Hindlimb muscle (tissue), 1 donor: ENCODE data around the gene AHRR. TPM values are rescaled to one million over a fixed set of nuclear protein-coding genes. Genes with fewer than 3 reads are reported as not detected.
A peak's percentile ranks its signal among the peaks of the same experiment; 100 is the strongest.
"Not testable (repeated sequence)": the region's sequence is repeated elsewhere in the genome, so short reads cannot be mapped to it uniquely, and the experiment has no call there.

Source experiments
- DNase-seq: peaks from one replicate; pipeline ENCODE4 v3.0.0-alpha.2; 2013
- polyA plus RNA-seq: library from polyadenylated mRNA; unstranded; fragments of 120-200 nt; gene quantifications from one replicate; pipeline ENCODE4 v1.2.1, GENCODE V29; 2013; ENCODE audit not compliant: insufficient read length

AHRR gene
- polyA plus RNA-seq, 1 donor, result 2.3 TPM

GRCh38 chr5:306011-306805, 15.3 kb upstream of the AHRR start:
- DNase-seq, result no peak

- no peak for DNase-seq
These were observed 14.2 kb upstream of the AHRR start for GRCh38 chr5:307306-307705.

GRCh38 chr5:307794-308579, 13.5 kb upstream of the AHRR start:
- no peak for DNase-seq

GRCh38 chr5:308672-309271, 12.7 kb upstream of the AHRR start:
- no peak for DNase-seq

GRCh38 chr5:309831-310230, 11.7 kb upstream of the AHRR start:
- DNase-seq, result not testable (repeated sequence)

GRCh38 chr5:310516-310915, 11.0 kb upstream of the AHRR start:
- DNase-seq, result no peak

GRCh38 chr5:310941-311434, 10.5 kb upstream of the AHRR start:
- no peak for DNase-seq

- DNase-seq, result no peak
These were observed 9.6 kb upstream of the AHRR start for GRCh38 chr5:311963-312362.

GRCh38 chr5:312845-313244, 8.7 kb upstream of the AHRR start:
- no peak for DNase-seq

GRCh38 chr5:313265-313664, 8.2 kb upstream of the AHRR start:
- DNase-seq, result no peak

GRCh38 chr5:313806-314376, 7.6 kb upstream of the AHRR start:
- no peak for DNase-seq

- DNase-seq, result no peak
These were observed 6.6 kb upstream of the AHRR start for GRCh38 chr5:314676-315487.

- DNase-seq, result no peak
These were observed 5.9 kb upstream of the AHRR start for GRCh38 chr5:315488-316209.

- no peak for DNase-seq
These were observed 5.1 kb upstream of the AHRR start for GRCh38 chr5:316210-317085.

- DNase-seq, result peak; percentile 52
These were observed 4.3 kb upstream of the AHRR start for GRCh38 chr5:317086-317811.

- DNase-seq, result no peak
These were observed 3.1 kb upstream of the AHRR start for GRCh38 chr5:318341-318897.

GRCh38 chr5:318931-319601, 2.4 kb upstream of the AHRR start:
- no peak for DNase-seq

- no peak for DNase-seq
These were observed 837 bp upstream of the AHRR start for GRCh38 chr5:320524-321229.
